Muscle of back (tissue), 11 donors: ENCODE results near the gene GAL3ST1. TPM values are rescaled to one million over a fixed set of nuclear protein-coding genes. Genes with fewer than 3 reads are reported as not detected.
"Not testable (repeated sequence)": the region's sequence is repeated elsewhere in the genome, so short reads cannot be mapped to it uniquely, and the experiment has no call there.

Source experiments
- DNase-seq, 3 donors: peaks; one replicate each; pipeline versions ENCODE4 v3.0.0 to v3.0.0-alpha.2; 2013
- polyA plus RNA-seq, 10 donors: library from polyadenylated mRNA; unstranded; fragments of 120-200 nt; gene quantifications; one replicate each; pipeline ENCODE4 v1.2.1, GENCODE V29; 2013; ENCODE audit not compliant: insufficient read length in 10 of 10

Gene GAL3ST1
- polyA plus RNA-seq, 10 donors: 3.1 to 7.6 (median 6.4) TPM

DNA sequence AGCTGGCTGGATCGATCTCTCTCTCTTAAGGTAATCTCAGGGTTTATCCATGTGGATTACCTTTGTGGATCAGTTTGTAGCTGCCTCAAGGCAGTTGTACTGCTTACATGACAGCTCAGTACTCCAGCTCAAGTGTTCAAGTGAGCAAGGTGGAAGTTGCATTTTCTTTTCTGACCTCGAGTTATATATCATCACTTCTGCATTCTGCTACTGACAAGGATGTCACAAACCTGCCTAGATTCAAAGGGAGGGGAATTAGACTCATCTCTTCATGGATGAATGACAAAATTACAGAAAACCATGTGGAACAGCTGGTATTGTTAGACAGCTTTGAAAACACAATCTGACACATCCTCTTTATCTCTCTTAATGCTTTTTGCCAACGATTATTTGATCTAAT is 26.5 kb upstream of the GAL3ST1 start:
- DNase-seq: no peak

DNA sequence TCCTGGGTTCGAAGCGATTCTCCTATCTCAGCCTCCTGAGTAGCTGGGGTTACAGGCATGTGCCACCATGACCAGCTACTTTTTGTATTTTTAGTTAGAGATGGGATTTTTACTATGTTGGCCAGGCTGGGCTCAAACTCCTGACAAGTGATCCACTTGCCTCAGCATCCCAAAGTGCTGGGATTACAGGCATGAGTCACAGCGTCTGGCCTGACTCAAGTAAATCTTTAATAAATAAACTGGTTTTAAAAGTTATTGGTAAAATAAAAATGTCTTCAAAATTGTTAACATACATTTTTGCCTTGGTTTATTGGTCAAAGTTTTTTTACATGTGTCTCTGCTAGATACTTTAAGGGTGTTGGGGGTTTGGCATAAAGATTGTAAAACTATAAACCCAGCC is 24.5 kb upstream of the GAL3ST1 start:
- DNase-seq: no peak

DNA sequence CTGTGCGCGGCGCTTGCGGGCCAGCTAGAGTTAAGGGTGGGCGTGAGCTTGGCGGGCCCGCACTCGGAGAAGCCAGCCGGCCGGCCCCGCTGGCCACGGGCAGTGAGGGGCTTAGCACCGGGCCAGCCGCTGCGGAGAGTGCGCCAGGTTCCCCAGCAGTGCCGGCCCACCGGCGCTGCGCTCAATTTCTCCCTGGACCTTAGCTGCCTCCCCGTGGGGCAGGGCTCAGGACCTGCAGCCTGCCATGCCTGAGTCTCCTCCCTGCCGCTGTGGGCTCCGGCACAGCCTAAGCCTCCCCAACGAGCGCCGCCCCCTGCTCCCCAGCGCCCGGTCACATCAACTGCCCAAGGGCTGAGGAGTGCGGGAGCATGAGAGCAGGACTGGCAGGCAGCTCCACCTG is 22.4 kb upstream of the GAL3ST1 start:
- no peak for DNase-seq

DNA sequence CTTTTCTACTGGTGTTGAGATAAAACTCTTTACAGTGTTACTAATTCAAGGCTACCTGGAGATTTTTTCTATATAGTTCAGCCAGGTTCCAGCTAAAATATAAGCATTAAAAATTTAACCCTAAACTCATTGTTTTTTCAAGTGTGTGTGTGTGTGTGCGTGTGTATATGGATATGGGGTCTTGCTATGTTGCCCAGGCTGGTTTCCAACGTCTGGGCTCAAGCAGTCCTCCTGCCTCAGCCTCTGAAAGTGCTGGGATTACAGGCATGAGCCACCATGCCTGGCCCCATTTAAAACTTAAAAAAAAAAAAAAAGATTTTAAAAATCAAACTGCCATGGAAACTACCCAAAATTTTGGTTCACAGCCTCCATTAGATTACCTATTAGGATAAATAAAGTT is 21.7 kb upstream of the GAL3ST1 start:
- no peak for DNase-seq

DNA sequence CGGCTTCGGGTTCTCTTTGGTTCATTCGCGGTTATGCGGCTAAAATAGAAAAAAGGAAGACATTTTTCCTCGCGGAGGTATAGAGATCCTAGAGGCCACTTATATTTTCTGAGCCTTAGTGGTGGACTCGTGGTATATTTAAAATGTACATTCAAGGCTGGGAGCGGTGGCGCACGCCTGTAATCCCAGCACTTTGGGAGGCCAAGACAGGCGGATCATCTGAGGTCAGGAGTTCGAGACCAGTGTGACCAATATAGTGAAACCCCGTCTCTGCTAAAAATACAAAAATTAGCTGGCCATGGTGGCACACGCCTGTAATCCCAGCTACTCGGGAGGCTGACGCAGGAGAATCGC is 17.9 kb upstream of the GAL3ST1 start:
- not testable (repeated sequence) for DNase-seq

DNA sequence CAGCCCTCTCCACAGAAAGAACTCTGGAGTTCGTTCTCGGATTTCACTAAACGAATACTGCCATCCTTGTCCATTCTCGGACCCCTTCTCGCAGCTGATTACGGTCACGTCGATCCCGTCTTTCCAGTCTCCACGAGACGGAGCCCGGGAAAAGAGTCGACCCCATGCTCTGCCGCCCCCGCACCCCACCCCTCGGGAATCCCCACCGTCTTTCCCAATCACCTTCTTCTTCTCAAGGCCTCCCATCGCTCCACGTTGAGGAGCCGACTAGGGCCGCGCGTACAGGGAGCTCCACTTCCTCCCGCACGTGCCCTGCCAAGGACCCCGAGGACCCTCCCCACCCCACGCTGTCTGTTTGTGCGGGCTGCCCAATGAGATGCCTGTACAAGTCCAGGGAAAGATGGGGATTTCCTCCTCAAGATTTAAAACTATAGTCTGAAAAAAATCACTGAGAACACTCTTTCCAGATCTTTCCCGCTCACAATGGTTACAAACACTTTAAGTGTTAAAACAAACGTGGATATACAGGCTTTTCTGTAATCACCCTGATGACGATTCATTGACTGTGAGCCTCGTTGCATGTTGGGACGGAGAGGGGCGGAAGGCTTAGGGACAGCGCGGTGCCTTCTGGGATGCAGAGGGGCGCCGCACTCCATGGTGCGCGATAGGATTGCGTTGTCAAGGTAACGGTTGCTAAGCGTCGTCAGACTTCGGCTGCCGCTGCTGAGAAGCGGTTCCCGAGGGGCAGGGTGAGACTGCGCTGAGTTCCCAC is 17.3 kb upstream of the GAL3ST1 start, which contains the start of gene PES1:
Gene PES1 (minus strand): TSS at position 323 of the 772 bp plus-strand sequence. CDS start 77 bp downstream, at position 246.
- DNase-seq: peak; percentile 98 to 99 (median 99)

DNA sequence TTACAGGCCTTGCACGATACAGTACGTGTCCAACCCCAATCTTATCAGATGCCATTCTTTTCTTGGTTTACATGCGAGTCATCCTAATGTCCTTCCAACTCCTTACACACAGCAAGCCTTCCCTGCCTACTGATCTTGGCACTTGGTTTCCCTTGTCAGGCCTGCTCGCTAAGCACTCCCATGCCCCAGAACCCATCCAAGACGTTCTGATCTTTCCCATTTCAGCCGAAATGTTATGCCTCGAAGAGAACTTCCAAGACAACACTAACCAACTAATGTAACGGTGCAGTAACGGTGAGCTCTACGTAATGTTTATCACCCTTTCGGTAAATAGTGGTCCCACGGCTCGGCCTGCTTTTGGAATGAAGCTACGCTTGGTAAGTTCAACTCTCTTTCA is 16.7 kb upstream of the GAL3ST1 start:
- peak in 1 of 3 donors; percentile 49 for DNase-seq

DNA sequence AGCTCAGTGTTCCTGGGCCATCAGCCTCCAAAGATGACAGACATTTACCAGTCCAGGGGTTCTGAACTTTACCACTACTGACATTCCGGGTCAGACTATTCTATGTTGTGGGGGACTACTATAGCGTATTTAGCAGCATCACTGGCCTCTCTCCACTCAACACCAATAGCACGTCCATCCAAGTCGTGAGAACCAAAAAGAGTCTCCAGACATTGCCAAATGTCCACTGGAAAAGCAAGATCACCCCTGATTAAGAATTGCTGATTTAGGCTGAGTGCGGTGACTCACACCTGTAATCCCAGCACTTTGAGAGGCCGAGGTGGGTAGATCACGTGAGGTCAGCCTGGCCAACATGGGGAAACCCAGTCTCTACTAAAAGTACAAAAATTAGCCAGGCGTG is 11.9 kb upstream of the GAL3ST1 start:
- no peak for DNase-seq

DNA sequence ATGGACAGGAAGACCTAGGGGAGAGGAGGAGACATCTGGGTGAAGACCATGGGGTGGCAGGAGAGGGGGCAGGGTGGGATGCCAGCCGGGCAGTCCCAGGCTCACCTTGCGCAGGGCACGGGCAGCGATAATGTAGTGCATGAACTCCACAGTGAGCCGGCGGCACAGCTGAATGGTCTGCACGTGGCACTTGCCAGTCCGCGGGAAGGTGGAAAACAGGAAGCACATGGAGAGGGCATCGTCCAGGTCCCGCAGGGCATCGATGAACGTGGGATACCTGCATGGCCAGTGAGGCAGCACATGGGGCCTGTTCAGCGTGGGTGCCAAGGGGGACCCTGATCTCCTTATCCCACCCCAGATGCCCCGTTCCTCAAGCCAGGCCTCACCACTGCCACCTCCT is 10.0 kb upstream of the GAL3ST1 start:
- no peak for DNase-seq

DNA sequence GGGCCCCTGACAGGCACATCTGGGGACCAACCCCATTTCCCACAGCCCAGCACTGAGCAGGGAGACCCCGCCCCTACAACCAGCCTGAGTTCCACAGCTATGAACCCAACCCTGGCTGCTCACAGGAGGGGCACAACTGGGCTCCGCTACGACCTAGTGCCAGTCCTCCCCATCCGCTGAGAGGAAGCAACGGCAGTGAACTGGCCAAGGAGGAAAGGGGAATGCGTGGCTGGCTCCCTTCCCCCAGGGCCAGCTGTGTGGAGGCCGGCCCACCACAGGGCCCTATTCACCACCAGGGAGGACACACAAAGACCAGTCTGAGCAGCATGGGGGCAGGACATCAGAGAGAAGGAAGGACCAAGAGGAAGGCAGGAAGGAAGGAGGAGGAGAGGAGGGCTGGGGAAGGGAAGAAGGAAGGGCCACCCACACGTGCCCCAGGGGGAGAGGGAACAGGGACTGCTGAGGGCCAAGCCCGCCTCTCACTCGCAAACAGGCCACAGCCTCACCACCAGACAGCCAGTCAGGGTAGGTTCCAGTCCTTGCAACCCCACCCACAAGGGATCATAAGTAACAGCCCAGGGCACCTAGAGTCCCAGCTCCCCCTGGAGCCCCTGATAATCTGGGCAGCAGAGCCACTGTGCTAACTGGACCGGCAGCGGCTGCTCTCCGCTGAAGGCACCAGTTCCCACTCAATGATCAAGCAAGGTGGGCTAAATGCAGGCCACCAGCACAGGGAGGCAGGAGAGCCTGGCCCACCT is 8.5 kb upstream of the GAL3ST1 start:
- DNase-seq: peak in 1 of 3 donors; percentile 27

DNA sequence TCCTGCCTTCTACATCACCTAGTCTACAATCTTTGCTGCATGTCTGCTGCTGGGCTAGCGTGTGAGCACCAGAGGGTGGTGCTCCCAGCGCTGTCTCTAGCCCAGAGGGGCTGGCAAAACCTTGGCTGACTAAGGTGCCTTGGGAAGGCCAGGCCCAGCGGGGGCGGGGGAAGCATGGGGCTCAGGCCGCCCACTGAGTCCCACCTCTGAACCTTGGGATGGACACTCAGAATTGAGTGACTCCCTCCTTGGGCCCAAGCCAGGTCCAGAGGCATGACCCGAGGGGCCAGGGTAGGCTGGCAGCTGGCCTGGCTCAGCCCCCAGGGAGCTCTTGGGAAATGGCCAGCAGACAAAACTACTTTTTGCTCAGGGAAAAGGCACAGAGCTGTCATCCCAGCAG is 7.6 kb upstream of the GAL3ST1 start:
- no peak for DNase-seq

DNA sequence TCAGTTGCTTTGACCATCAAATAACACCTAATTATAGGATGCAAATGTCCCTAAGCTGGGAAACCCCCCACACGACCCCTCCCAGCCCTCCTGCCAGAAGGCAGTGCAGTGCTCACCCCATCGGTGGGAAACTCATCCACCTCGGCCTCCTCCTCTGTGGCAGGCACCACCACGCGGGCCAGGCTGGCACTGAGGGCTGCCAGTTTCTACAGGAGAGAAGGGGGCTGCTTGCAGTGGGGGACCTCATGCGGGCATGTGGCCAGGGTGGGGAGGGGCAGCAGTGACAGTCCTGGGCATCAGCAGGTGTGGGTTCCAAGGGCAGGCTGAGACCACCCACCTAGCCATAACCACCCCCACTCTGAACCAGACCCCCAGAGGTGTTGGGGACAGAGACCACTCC is 6.4 kb upstream of the GAL3ST1 start:
- DNase-seq: no peak

DNA sequence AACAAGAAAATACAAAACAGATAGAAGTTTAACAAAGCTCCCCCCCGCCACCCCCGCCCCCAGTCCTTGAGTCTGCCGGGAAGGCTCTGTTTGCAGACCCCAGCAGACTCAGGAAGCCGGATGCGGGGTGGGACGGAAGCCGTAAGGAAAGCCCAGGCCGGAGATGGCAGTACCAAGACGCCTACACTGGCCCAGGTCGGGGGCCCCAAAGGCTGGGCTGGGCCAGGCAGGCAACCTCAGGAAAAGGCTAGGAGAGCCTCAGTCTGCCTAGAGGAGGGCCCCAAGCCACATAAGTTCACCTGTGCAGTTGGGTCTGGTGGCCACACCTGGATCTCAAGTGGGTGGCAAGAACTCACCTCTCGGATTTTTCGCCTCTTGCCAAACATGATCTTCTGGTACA is 4.0 kb upstream of the GAL3ST1 start:
- DNase-seq: no peak

DNA sequence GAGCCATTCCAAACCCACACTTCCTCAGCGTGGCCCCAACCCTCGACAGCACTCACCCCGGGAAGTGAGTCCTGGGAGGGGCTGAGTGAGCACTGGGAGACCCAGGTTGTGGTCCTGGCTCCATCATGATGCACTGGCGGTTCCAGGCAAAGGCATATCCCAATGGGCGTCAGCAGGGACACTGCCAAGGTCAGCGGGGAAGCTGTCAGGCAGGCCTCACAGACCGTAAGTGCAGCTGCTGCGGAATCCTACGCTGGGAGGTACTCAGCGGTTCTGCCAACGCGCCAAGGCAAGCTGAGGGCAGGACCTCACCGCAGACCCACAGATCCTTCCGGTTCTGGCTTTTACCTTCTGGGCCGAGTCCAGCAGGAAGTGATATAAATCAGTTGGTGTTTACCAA is 1.4 kb upstream of the GAL3ST1 start:
- DNase-seq: peak in 1 of 3 donors; percentile 32

DNA sequence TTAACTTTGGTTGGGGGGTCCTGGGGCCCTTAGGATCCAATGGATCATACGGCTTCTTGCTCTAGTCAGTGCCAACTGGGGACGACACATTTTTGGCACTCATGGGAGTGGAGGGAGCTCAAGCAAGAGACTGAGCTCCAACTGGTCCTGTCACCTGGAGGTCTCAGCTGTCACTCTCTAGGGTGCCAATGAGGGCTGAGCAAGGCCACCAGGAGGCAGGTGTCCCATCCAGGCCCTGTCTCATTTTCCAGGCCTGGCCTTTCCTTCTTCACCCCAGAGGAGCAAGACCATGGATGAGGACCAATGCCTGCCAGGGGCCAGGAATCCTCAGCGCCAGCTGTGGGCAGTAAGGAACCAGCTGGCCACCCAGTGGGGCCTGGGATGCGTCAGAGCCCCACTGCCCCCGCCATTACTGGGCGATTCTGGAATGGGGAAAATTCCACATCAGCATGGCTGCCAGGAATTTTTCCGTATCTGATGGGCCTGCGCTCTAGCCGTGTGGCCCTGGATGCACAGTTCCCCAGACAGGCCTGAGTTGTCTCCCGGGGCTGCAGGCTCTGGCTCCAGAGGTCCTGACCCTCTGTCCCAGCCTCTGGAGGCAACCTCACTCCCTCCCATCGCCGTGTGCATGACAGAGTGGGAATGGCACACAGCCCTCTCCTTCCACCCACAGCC is 669 bp upstream of the GAL3ST1 start:
- peak; percentile 25 to 63 (median 38) for DNase-seq

DNA sequence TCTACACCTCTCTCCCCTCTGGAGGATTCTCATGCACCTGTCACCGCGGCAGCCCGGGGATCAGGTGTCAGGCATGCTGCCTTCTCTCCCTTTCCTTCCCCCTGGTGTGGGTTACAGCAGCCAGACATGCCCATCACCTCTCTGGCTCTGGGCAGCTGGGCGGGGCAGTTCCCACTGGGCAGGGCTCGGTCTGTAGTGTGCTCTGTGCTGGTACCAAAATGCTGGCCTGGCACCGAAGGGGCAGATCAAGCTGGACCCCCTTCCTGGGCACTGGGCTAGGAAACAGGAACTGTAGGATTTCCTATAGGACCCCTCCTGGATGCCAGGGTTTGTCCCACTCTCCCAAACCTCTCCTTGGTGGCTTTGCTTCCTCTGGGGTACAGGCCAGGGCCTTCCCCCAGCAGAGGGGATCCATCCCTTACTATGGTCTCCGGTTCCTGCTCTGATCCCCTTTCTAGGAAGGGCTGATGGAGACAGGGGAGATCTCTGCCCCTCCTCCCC is 821 bp downstream of the GAL3ST1 start:
- peak in 2 of 3 donors; percentile 26 to 33 for DNase-seq

DNA sequence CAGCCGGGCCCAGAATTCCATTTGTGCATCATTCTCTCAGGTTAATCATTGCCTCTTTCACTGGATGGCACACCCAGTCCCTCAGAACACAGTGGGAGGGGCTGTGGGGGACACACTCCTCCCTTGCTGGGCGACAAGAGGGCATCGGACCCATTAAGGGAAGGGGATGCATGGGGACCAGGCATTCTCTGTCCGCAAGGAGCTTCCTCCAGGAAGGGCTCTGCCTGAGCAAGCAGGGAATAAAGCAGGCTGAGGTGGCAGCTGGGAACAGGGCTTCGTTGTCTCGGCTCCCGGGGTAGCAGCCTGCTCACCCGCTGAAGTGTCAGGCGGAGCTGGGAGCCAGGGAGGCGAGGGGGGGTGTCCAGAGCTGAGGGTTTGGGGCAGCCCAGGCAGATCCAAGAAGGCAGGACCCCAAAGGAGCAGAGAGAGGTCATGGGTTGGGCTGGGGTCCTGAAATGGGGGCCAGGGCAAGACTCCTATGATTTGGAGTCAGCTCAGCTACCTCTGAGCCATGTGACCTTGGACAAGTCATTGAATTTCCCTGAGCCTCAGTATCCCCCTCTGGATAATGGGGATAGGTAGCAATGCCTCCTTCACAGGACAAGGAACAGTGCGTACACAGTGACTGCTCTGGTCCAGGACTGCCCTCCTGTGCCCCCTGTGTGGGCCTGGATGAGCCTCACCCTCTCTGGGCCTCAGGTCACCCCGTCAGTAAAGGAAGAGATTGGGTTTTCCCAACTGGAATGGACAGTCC is 1.4 kb downstream of the GAL3ST1 start:
- DNase-seq: no peak

DNA sequence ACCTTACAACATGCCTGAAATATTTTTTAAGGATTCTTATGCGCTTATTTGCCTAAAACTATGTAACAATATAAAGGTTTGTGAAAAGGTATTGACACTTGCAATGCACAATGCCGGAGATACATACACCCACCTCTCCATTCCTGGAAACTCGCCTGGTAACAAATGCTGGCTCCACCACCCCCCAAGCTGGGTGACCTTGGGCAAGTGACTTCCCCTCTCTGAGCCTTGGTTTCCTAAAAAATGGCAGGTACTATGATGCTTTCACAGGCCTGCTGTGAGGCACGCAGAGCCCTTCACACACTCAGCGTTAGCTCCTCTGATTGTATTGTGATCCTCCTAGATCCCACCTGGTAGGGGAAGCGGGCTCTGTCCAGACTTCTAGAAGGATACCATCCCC is 2.3 kb downstream of the GAL3ST1 start:
- no peak for DNase-seq

DNA sequence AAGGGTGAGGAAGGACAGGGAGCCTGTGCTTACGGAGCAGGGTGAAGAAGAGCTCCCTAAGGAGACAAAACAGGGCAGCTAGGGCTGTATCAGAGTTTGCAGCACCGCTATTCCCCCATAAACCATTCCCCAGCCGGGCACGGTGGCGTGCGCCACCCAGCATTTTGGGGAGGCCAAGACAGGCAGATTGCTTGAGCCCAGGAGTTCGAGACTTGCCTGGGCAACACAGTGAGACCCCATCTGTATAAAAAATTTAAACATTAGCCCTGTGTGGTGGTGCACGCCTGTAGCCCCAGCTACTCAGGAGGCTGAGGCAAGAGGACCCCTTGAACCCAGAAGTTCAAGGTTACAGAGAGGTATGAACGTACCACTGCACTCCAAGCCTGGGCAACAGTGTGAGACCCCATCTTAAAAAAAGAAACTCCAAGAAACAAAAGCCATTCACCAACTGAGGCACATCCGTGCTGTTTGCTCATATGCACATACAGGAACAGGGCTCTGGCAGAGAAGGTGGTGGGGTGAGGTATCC is 4.7 kb downstream of the GAL3ST1 start:
- DNase-seq: no peak

DNA sequence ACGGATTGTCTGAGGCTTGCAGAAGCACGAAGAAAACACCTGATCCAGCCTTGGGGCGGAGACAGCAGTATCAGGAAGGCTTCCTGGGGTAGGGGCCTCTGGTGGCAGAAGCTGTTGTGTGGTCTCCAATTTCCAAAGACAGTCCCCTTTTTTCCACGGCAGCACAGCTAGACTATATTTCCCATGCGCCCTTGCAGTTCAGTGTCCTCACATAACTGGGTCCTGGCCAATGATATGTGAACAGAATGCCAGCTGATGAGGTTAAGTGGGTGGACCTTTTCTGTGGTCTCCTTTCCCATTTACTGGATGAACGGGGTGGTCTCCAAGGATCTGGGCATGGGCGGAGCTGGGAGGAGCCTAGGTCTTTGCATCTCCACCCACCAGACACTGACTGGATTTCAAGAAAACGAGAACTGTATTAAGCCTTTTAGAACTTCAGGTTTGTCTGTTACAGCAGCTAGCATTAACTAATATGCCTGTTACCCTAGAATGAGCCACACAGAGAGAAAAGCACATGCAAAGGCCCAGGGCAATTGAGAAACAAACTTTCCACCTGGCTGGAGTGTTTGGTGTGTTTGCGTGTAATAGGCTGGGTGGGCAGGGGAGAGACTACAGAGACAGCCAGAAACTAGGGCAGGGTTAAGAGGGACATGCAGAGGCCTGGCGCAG is 6.2 kb downstream of the GAL3ST1 start:
- DNase-seq: no peak

DNA sequence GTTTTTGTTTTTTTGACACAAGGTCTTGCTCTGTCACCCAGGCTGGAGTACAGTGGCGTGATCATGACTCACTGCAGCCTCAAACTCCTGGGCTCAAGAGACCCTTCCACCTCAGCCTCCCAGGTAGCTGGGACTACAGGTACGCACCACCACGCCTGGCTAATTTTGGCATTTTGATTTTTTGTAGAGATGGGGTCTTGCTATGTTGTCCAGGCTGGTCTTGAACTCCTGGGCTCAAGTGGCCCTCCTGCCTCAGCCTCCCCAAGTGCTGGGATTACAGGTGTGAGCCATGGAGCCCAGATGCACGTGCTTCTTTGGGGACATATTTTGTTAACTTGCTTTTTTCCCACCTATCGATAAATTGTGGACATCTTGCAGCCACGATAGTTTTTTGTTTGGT is 7.2 kb downstream of the GAL3ST1 start:
- DNase-seq: not testable (repeated sequence)
